ENCODE measurements around the gene DYRK2. TPM values are rescaled to one million over a fixed set of nuclear protein-coding genes. Genes with fewer than 3 reads are reported as not detected.

Gene DYRK2
- total and polyA plus RNA-seq, 10 of the 15 experiments (the other 5 are each of a cell fraction or from before 2014, with no cell fraction given) = 3.1 to 35.9 (median 12.2) TPM

GRCh38 chr12:67649570-67650387 lies 1.2 kb downstream of the DYRK2 start (continued):
- TF ChIP-seq, protein P1, sequence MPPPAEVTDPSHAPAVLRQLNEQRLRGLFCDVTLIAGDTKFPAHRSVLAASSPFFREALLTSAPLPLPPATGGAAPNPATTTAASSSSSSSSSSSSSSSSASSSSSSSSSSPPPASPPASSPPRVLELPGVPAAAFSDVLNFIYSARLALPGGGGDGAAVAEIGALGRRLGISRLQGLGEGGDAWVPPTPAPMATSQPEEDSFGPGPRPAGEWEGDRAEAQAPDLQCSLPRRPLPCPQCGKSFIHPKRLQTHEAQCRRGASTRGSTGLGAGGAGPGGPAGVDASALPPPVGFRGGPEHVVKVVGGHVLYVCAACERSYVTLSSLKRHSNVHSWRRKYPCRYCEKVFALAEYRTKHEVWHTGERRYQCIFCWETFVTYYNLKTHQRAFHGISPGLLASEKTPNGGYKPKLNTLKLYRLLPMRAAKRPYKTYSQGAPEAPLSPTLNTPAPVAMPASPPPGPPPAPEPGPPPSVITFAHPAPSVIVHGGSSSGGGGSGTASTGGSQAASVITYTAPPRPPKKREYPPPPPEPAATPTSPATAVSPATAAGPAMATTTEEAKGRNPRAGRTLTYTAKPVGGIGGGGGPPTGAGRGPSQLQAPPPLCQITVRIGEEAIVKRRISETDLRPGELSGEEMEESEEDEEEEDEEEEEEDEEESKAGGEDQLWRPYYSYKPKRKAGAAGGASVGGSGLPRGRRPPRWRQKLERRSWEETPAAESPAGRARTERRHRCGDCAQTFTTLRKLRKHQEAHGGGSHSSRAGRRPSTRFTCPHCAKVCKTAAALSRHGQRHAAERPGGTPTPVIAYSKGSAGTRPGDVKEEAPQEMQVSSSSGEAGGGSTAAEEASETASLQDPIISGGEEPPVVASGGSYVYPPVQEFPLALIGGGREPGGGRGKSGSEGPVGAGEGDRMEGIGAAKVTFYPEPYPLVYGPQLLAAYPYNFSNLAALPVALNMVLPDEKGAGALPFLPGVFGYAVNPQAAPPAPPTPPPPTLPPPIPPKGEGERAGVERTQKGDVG (CRISPR knock-in tag; IDR thresholded peaks at IDR 0.05) = no peak
- TF ChIP-seq BCL11A (IDR thresholded peaks at IDR 0.05; ENCODE audit: low read depth, low read length) (no peak), YY1 (IDR thresholded peaks at IDR 0.05; ENCODE audit: low read depth, low read length) (0 out of 2 replicates have a peak, but pooled peaks have one; percentile 9), ZNF274 (IDR thresholded peaks at IDR 0.05; ENCODE audit: insufficient read depth, insufficient read length) (no peak), ZBTB11 (CRISPR knock-in tag; IDR thresholded peaks at IDR 0.05) (no peak), ATF3 (IDR thresholded peaks at IDR 0.05; ENCODE audit: borderline replicate concordance, extremely low read depth, low read depth, low read length) (no peak), TCF7 (IDR thresholded peaks at IDR 0.05; ENCODE audit: borderline replicate concordance) (no peak), ZBED1 (IDR thresholded peaks at IDR 0.05; ENCODE audit: borderline replicate concordance) (no peak), TCF12 (IDR thresholded peaks at IDR 0.05; ENCODE audit: low read depth, low read length) (0 out of 2 replicates have a peak, but pooled peaks have one; percentile 14), RUNX3 (IDR thresholded peaks at IDR 0.05; ENCODE audit: low read length) (peak; percentile 24; the same call in 1 of the 2 replicates), ZNF687 (IDR thresholded peaks at IDR 0.05) (no peak), SUPT20H (IDR thresholded peaks at IDR 0.05; ENCODE audit: borderline replicate concordance, control insufficient read depth, low read depth, low read length) (no peak), KLF5 (IDR thresholded peaks at IDR 0.05; ENCODE audit: partially characterized antibody) (no peak)
- TF ChIP-seq, protein P2, sequence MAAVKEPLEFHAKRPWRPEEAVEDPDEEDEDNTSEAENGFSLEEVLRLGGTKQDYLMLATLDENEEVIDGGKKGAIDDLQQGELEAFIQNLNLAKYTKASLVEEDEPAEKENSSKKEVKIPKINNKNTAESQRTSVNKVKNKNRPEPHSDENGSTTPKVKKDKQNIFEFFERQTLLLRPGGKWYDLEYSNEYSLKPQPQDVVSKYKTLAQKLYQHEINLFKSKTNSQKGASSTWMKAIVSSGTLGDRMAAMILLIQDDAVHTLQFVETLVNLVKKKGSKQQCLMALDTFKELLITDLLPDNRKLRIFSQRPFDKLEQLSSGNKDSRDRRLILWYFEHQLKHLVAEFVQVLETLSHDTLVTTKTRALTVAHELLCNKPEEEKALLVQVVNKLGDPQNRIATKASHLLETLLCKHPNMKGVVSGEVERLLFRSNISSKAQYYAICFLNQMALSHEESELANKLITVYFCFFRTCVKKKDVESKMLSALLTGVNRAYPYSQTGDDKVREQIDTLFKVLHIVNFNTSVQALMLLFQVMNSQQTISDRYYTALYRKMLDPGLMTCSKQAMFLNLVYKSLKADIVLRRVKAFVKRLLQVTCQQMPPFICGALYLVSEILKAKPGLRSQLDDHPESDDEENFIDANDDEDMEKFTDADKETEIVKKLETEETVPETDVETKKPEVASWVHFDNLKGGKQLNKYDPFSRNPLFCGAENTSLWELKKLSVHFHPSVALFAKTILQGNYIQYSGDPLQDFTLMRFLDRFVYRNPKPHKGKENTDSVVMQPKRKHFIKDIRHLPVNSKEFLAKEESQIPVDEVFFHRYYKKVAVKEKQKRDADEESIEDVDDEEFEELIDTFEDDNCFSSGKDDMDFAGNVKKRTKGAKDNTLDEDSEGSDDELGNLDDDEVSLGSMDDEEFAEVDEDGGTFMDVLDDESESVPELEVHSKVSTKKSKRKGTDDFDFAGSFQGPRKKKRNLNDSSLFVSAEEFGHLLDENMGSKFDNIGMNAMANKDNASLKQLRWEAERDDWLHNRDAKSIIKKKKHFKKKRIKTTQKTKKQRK (IDR thresholded peaks at IDR 0.05; ENCODE audit: low read depth, low read length) = no peak
